NT2/D1 (cell line): Measurements from ENCODE around the gene SEPTIN11.

ENCODE experiments used
- SUZ12 ChIP-seq: IDR thresholded peaks from 2 replicates; pipeline ENCODE4 v1.6.1; 2011; ENCODE audit not compliant: insufficient read length, insufficient read depth; ENCODE audit errors: extremely low read depth
- YY1 ChIP-seq: IDR thresholded peaks from 2 replicates; pipeline ENCODE4 v1.6.1; 2011; ENCODE audit not compliant: insufficient read length, insufficient read depth

DNA sequence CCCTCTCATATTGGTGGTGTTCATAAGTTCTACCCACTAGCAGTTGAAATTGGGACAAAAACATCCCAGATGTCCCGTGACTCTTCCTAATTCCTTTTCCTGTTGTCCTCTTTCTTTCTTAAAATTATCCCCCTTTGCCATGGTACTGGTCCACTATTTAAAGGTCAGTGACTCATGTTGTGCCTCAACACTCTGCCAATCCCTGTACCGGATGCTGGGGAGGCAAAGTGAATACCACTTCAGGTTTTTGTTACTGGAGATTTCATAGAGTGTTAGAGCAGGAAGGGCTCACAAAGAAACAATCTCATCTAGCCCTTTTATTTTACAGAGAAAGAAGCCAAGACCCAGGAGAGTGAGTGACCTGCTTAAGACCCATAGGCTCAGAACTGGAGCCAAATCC lies 24.6 kb downstream of the SEPTIN11 start:
- TF ChIP-seq SUZ12, result no peak
- no peak for TF ChIP-seq YY1
